BJ (cell line): ENCODE results near the gene PTPRN. TPM values are rescaled to one million over a fixed set of nuclear protein-coding genes. Genes with fewer than 3 reads are reported as not detected.

Experiments
- CTCF ChIA-PET: fragments of 350-600 bp; formaldehyde crosslinking; extraction: SDS; loops from one replicate; lab custom pipeline; 2021; ENCODE audit warnings: antibody characterized with exemption, inconsistent platforms; lab: Yijun Ruan, JAX
- POLR2A ChIA-PET: fragments of 300-600 bp; sonication (Branson Sonifier 250); formaldehyde crosslinking; extraction: SDS; loops from one replicate; lab custom pipeline; 2021; ENCODE audit warnings: antibody characterized with exemption; lab: Charles Lee
- DNase-seq: peaks from one replicate; pipeline ENCODE4 v3.0.0-alpha.2; 2011; ENCODE audit warnings: low read depth
- H3K27me3 ChIP-seq: 2 replicates; pipeline ENCODE4 v1.6.0; 2011; ENCODE audit warnings: low read length; ENCODE audit not compliant: control insufficient read depth, insufficient read depth
- H3K36me3 ChIP-seq: 2 replicates; pipeline ENCODE4 v1.5.1; 2011; ENCODE audit warnings: low read length; ENCODE audit not compliant: control insufficient read depth, insufficient read depth
- H3K4me3 ChIP-seq: 2 replicates; pipeline ENCODE4 v1.5.1; 2011; ENCODE audit warnings: low read depth, mild to moderate bottlenecking, control low read depth, low read length
- polyA plus RNA-seq: library from polyadenylated mRNA; depleted of rRNA; stranded (reverse); fragments of >200 nt; gene quantifications from 2 replicates; pipeline ENCODE4 v1.2.3, GENCODE V29; 2011
- TF ChIP-seq, protein P1 (sequence below): IDR thresholded peaks from 2 replicates; pipeline ENCODE4 v1.5.1; 2011; ENCODE audit warnings: low read depth, mild to moderate bottlenecking, control low read depth, inconsistent platforms, low read length, moderate library complexity; ENCODE audit not compliant: insufficient read depth

PTPRN gene
- polyA plus RNA-seq, 1 experiment = 7.0 TPM

DNA sequence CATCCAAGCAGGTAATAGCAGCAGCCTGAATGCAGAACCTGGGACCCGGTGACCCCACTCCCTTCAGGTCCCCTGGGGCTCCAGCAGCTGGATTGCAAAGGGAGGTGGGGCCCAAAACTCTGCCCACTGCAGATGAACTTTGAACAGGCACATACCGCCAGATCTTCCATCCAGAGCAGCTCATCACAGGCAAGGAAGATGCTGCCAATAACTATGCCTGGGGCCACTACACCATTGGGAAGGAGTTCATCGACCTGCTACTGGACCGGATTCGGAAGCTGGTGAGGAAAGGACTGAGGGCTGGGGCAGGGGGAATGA is 39.2 kb downstream of the PTPRN start:
- H3K27me3 ChIP-seq = peaks cover 1% of the 10 kb centered on the region
- no peaks in the 10 kb centered on the region for H3K36me3 ChIP-seq
- CTCF ChIA-PET = interaction anchor here (2.0 kb wide), 1 partner anchor 8 kb away, joined by 11 read pairs; the partner anchor contains the start of gene DNAJB2
- DNase-seq = no peak
- no peak overlapping the region for H3K4me3 ChIP-seq
- TF ChIP-seq, protein P1, sequence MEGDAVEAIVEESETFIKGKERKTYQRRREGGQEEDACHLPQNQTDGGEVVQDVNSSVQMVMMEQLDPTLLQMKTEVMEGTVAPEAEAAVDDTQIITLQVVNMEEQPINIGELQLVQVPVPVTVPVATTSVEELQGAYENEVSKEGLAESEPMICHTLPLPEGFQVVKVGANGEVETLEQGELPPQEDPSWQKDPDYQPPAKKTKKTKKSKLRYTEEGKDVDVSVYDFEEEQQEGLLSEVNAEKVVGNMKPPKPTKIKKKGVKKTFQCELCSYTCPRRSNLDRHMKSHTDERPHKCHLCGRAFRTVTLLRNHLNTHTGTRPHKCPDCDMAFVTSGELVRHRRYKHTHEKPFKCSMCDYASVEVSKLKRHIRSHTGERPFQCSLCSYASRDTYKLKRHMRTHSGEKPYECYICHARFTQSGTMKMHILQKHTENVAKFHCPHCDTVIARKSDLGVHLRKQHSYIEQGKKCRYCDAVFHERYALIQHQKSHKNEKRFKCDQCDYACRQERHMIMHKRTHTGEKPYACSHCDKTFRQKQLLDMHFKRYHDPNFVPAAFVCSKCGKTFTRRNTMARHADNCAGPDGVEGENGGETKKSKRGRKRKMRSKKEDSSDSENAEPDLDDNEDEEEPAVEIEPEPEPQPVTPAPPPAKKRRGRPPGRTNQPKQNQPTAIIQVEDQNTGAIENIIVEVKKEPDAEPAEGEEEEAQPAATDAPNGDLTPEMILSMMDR = no peak
- POLR2A ChIA-PET = no interaction called here

DNA sequence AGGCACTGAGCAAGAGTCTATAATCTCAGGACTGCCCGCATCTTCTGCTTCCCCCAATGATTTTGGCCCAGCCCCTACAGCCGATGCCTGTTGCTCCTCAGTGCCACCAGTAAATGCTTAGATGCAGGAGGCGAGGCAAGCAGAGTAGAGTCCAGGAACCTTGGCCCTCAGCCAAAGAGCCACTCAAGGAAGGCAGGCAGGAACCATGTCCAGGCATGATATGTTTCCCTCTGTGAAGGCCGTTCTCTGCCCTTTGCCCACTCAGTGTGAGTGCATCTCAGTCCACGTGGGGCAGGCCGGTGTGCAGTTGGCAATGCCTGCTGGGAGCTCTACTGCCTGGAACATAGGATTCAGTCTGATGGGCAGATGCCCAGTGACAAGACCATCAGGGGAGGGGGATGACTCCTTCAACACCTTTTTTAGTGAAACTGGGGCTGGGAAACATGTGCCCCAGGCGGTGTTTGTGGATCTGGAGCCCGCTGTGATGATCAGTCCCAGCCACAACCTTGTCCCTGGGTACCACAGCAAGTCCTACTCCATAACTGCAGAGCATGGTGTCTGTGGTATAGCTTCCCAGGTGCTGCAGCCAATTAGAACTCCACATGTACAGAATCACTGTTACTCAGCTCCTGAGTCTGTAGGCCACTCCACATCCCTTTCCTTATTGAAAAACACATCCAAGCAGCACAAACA is 39.7 kb downstream of the PTPRN start:
- POLR2A ChIA-PET = no interaction called here
- CTCF ChIA-PET = interaction anchor here (2.0 kb wide), 1 partner anchor 9 kb away, joined by 11 read pairs; the partner anchor contains the start of gene DNAJB2
- no peak for DNase-seq
- peaks cover 1% of the 10 kb centered on the region for H3K27me3 ChIP-seq
- TF ChIP-seq, protein P1 = no peak
- no peaks in the 10 kb centered on the region for H3K36me3 ChIP-seq
- H3K4me3 ChIP-seq = no peak overlapping the region

DNA sequence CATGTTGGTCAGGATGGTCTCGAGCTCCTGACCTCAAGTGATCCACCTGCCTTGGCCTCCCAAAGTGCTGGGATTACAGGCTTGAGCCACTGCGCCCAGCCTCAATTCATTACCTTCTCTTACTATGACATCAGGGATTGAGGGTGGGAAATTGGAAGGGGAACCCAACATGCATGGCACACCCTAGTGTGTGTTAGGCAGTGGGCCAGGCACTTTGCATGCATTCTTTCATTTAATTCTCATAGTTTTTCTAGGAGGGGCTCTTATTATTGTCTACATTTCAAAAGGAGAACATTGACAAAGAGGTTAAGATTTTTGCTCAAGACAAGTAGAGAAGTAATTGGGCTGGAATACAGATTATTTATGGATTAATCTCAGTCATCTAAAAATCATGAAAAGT is 40.9 kb downstream of the PTPRN start:
- Histone ChIP-seq H3K27me3 (peaks cover 3% of the 10 kb centered on the region), H3K4me3 (no peak overlapping the region), H3K36me3 (no peaks in the 10 kb centered on the region)
- CTCF ChIA-PET = interaction anchor here (1.5 to 2.0 kb wide), 3 partner anchors 9 to 10 kb away, joined by 4 to 11 read pairs (median 5); partner anchors contain the start of gene DNAJB2
- TF ChIP-seq, protein P1 = no peak
- POLR2A ChIA-PET = no interaction called here
- DNase-seq = no peak

DNA sequence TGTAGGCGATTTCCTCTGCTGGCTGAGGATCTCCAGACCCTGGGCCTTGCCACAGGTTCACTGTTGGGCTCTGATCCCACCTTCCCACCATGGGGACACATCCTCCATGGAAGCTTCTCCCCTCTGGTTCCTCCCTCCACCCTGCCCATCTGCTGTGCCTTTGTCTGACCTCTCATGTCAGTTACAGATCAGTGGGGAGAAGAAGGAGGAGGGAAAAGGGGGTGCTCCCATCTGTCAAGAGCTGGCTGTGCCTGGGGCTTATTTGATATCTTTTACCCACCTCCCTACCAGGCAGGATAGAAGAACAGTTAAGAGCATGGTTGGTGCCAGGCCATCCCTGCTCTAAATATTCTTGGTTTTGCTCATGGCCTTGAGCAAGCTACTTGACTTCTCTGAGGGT is 42.3 kb downstream of the PTPRN start:
- TF ChIP-seq, protein P1 = no peak
- CTCF ChIA-PET = interaction anchor here (1.5 to 1.7 kb wide), 2 partner anchors 9 to 11 kb away, joined by 4 to 5 read pairs; no protein-coding TSS in a partner anchor

DNA sequence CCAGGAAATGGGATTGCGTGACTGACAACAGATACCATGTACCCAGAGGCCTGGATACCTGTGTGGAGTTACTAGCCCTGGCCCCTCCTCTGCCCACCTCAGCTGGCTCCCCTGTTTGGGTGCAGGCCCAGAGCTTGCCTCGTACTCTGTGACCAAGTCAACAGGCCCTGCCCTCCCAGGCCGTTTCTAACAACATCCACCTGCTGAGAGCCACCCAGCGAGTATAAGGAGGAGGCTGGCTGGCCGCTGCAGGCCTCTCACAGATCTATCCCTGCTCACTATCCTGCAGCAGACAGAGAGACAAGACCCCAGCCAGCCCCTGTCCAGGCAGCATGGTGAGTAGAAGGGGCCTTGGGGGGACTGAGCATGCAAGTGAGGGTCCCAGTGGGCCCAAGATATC is 43.0 kb downstream of the PTPRN start:
- POLR2A ChIA-PET = no interaction called here
- TF ChIP-seq, protein P1 = no peak
- Histone ChIP-seq H3K27me3 (peaks cover 3% of the 10 kb centered on the region), H3K4me3 (no peak overlapping the region), H3K36me3 (no peaks in the 10 kb centered on the region)
- CTCF ChIA-PET = interaction anchor here (0.6 to 1.3 kb wide), 2 partner anchors 10 to 189 kb away, joined by 3 to 11 read pairs; no protein-coding TSS in a partner anchor
- DNase-seq = no peak

More for the DNA sequence above, 42.3 kb downstream of the PTPRN start:
- DNase-seq = no peak
- Histone ChIP-seq H3K27me3 (peaks cover 3% of the 10 kb centered on the region), H3K4me3 (no peak overlapping the region), H3K36me3 (no peaks in the 10 kb centered on the region)
- POLR2A ChIA-PET = no interaction called here
